CD8-positive, alpha-beta memory T cell (primary cell): ENCODE data around the gene ELN. TPM values are rescaled to one million over a fixed set of nuclear protein-coding genes. Genes with fewer than 3 reads are reported as not detected.
A peak's percentile ranks its signal among the peaks of the same experiment; 100 is the strongest.

Source experiments
- CTCF ChIA-PET: fragments of 350-600 bp; sonication (Branson Sonifier 250); formaldehyde crosslinking; loops from one replicate; lab custom pipeline; 2021; ENCODE audit warnings: antibody characterized with exemption; lab: Charles Lee
- POLR2A ChIA-PET: fragments of 350-600 bp; sonication (Branson Sonifier 250); formaldehyde crosslinking; loops from one replicate; lab custom pipeline; 2021; ENCODE audit warnings: antibody characterized with exemption; lab: Charles Lee
- DNase-seq, 5 donors: peaks; one replicate each; pipeline versions ENCODE4 v3.0.0 to v3.0.0-alpha.2; 2020 to 2022; ENCODE audit warnings: mixed read lengths in 1 of 5
- H3K27ac ChIP-seq: one replicate; pipeline ENCODE4 v1.7.0; 2013; ENCODE audit warnings: low read depth, mild to moderate bottlenecking, low read length, moderate library complexity
- H3K27me3 ChIP-seq: 2 replicates; pipeline ENCODE4 v1.7.0; 2013; ENCODE audit warnings: low read length, mild to moderate bottlenecking; ENCODE audit not compliant: insufficient read depth, poor library complexity, severe bottlenecking
- H3K36me3 ChIP-seq: 2 replicates; pipeline ENCODE4 v1.7.0; 2013; ENCODE audit warnings: mild to moderate bottlenecking, low read length, moderate library complexity; ENCODE audit not compliant: insufficient read depth
- H3K4me1 ChIP-seq: 2 replicates; pipeline ENCODE4 v1.7.0; 2013; ENCODE audit warnings: mild to moderate bottlenecking, low read length, moderate library complexity; ENCODE audit not compliant: insufficient read depth
- H3K4me3 ChIP-seq: 2 replicates; pipeline ENCODE4 v1.7.0; 2013; ENCODE audit warnings: mild to moderate bottlenecking, low read length
- H3K9me3 ChIP-seq: 2 replicates; pipeline ENCODE4 v1.7.0; 2013; ENCODE audit warnings: mild to moderate bottlenecking, low read length
- H3K27ac Mint-ChIP-seq, 8 donors: one replicate each; pipeline ENCODE4 v1.8.0; 2020 to 2021; ENCODE audit warnings: mixed read lengths in 8 of 8, mild to moderate bottlenecking in 6 of 8, inconsistent platforms in 3 of 8, moderate library complexity in 3 of 8
- H3K27me3 Mint-ChIP-seq, 2 donors: one replicate each; pipeline ENCODE4 v1.8.0; 2020 to 2021; ENCODE audit warnings: mixed read lengths in 2 of 2, mild to moderate bottlenecking in 1 of 2, moderate library complexity in 1 of 2
- H3K36me3 Mint-ChIP-seq, 3 donors: one replicate each; pipeline ENCODE4 v1.8.0; 2020 to 2021; ENCODE audit warnings: mixed read lengths in 3 of 3, inconsistent platforms in 1 of 3, mild to moderate bottlenecking in 1 of 3
- H3K4me1 Mint-ChIP-seq, 3 donors: one replicate each; pipeline ENCODE4 v1.8.0; 2020 to 2021; ENCODE audit warnings: mixed read lengths in 3 of 3, inconsistent platforms in 1 of 3, mild to moderate bottlenecking in 1 of 3
- H3K4me3 Mint-ChIP-seq, 7 donors: one replicate each; pipeline ENCODE4 v1.8.0; 2020 to 2021; ENCODE audit warnings: mixed read lengths in 7 of 7, mild to moderate bottlenecking in 6 of 7, moderate library complexity in 4 of 7, inconsistent platforms in 2 of 7
- H3K9me3 Mint-ChIP-seq, 5 donors: one replicate each; pipeline ENCODE4 v1.8.0; 2020 to 2022; ENCODE audit warnings: mixed read lengths in 5 of 5, mild to moderate bottlenecking in 3 of 5, moderate library complexity in 2 of 5, inconsistent platforms in 1 of 5
- polyA plus RNA-seq: library from polyadenylated mRNA; unstranded; fragments of 300-500 nt; fragmentation: Illumina TruSeq; gene quantifications from one replicate; pipeline ENCODE4 v1.2.3, GENCODE V29; 2021
- total RNA-seq, 2 experiments: library from RNA; stranded (reverse); gene quantifications; one replicate each; pipeline ENCODE4 v1.2.3, GENCODE V29; 2021

ELN gene
- total and polyA plus RNA-seq, 3 experiments from 2014 or later = not detected

GRCh38 chr7:74092964-74093471 is 65.0 kb downstream of the ELN start:
- peak overlapping the region; percentile 82 for H3K27ac ChIP-seq
- no peaks in the 10 kb centered on the region for H3K27me3 ChIP-seq
- H3K4me3 ChIP-seq = peak overlapping the region; percentile 54
- H3K9me3 ChIP-seq = no peaks in the 10 kb centered on the region
- H3K4me3 Mint-ChIP-seq = peak overlapping the region; percentile 81 to 96 (median 92)
- ChIA-PET CTCF (interaction anchor here (1.6 to 2.4 kb wide), 3 partner anchors 9 to 308 kb away, joined by 4 to 8 read pairs (median 7); partner anchors contain the start of gene LIMK1), POLR2A (interaction anchor here (0.6 to 1.9 kb wide), 3 partner anchors 9 to 81 kb away, joined by 4 to 17 read pairs (median 7); partner anchors contain the start of genes EIF4H and LIMK1)
- H3K9me3 Mint-ChIP-seq = no peaks in the 10 kb centered on the region
- H3K36me3 ChIP-seq = no peaks in the 10 kb centered on the region
- peak overlapping the region; percentile 95 to 99 (median 98) for H3K27ac Mint-ChIP-seq
- H3K4me1 ChIP-seq = peaks cover 26% of the 10 kb centered on the region
- DNase-seq = peak in 1 of 5 donors; percentile 9
- peaks cover 15 to 39% (median 20%) of the 10 kb centered on the region in 3 donors for H3K4me1 Mint-ChIP-seq
- peaks cover 4 to 26% (median 11%) of the 10 kb centered on the region in 3 donors for H3K36me3 Mint-ChIP-seq
- H3K27me3 Mint-ChIP-seq = no peaks in the 10 kb centered on the region

DNA sequence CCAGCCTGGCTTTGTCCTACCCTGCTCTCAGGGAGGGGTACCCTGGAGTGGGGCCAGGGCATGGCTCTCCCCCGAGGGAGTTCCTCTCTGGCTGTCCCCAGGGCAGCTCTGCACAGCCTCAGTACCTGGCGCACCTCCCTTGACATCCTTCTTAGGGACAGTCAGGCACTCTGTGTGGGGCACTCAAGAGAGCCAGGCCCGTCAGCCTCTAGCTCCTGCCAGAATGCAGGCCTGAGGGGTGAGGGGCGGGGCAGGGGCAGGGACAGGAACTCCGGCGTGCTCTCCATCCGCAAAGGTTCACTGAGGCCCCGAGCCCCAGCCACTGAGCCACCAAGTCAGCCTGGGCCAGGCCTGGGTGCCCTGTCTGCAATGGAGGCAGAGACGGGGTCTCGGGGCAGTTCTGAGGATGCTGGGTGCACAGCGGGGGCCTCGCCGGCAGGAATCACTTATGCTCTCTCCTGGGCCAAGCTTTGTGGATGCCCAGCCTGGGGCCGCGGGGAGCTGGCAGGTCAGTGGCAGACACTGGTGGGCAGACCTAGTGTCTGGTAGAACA is 65.8 kb downstream of the ELN start:
- H3K36me3 Mint-ChIP-seq = peaks cover 7 to 28% (median 13%) of the 10 kb centered on the region in 3 donors
- H3K9me3 Mint-ChIP-seq = no peaks in the 10 kb centered on the region
- Histone ChIP-seq H3K27me3 (no peaks in the 10 kb centered on the region), H3K4me3 (peak overlapping the region; percentile 54), H3K36me3 (no peaks in the 10 kb centered on the region), H3K9me3 (no peaks in the 10 kb centered on the region), H3K27ac (peak overlapping the region; percentile 82), H3K4me1 (peaks cover 26% of the 10 kb centered on the region)
- DNase-seq = no peak
- CTCF ChIA-PET = interaction anchor here (1.6 to 2.4 kb wide), 3 partner anchors 10 to 307 kb away, joined by 4 to 8 read pairs (median 7); partner anchors contain the start of gene LIMK1
- peak overlapping the region; percentile 81 to 96 (median 92) for H3K4me3 Mint-ChIP-seq
- no peaks in the 10 kb centered on the region for H3K27me3 Mint-ChIP-seq
- H3K27ac Mint-ChIP-seq = peak overlapping the region; percentile 95 to 99 (median 98)
- POLR2A ChIA-PET = interaction anchor here (0.6 to 1.9 kb wide), 5 partner anchors 10 to 355 kb away, joined by 3 to 17 read pairs (median 5); partner anchors contain the start of genes EIF4H and LIMK1
- H3K4me1 Mint-ChIP-seq = peaks cover 15 to 39% (median 20%) of the 10 kb centered on the region in 3 donors

DNA sequence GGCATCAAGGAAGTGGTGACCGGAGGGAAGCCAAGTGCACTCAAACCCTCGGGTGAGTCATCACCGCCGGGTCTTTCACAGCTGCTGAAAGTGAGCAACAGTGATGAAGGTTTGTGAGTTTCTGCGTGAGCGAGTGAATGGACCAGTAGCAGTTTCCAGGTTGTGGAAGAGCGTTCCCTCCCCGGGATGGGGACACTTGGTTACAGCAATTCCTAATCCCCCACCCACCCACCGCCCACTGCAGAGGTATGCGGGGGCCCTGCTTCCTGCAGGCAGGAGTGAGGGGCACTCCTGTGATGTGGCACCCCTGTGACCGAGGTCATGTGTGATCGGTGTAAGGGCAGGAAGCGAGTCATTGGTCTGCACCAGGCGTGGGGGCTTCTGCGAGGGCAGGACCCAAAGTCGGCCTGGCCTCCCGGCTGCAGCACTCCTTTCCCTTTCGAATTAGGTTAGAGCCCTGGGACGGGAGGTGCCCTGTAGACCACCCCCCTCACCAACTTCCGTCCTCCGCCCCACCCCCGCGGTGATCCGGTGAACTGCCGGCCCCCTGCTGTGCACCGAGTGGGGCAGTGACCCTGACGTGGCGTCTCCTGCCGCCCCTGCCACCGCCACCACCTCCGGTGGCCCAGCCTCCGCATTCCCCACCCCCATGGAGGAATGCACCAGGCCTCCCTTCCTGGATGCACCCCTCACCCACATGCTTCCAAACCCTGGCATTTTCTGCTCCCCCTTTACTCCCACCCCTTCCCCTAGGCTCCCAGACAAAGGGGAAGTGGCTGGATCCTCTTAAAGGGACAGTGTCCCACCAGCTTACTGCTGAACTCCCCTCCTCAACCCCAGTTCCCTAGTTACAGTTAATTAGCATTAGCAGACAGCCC is 66.5 kb downstream of the ELN start:
- Mint-ChIP-seq H3K27me3 (no peaks in the 10 kb centered on the region), H3K4me3 (peak overlapping the region; percentile 81 to 96 (median 92)), H3K9me3 (no peaks in the 10 kb centered on the region), H3K36me3 (peaks cover 7 to 29% (median 11%) of the 10 kb centered on the region in 3 donors), H3K4me1 (peaks cover 15 to 37% (median 15%) of the 10 kb centered on the region in 3 donors), H3K27ac (peak overlapping the region; percentile 95 to 99 (median 98))
- Histone ChIP-seq H3K27me3 (no peaks in the 10 kb centered on the region), H3K36me3 (no peaks in the 10 kb centered on the region), H3K4me1 (peaks cover 26% of the 10 kb centered on the region), H3K9me3 (no peaks in the 10 kb centered on the region), H3K4me3 (peak overlapping the region; percentile 54), H3K27ac (peak overlapping the region; percentile 82)
- ChIA-PET CTCF (interaction anchor here (1.6 to 2.4 kb wide), 3 partner anchors 10 to 307 kb away, joined by 4 to 8 read pairs (median 7); partner anchors contain the start of gene LIMK1), POLR2A (interaction anchor here (0.6 to 1.9 kb wide), 5 partner anchors 10 to 354 kb away, joined by 3 to 17 read pairs (median 5); partner anchors contain the start of genes EIF4H and LIMK1)
- DNase-seq = peak; percentile 57 to 86 (median 65)

DNA sequence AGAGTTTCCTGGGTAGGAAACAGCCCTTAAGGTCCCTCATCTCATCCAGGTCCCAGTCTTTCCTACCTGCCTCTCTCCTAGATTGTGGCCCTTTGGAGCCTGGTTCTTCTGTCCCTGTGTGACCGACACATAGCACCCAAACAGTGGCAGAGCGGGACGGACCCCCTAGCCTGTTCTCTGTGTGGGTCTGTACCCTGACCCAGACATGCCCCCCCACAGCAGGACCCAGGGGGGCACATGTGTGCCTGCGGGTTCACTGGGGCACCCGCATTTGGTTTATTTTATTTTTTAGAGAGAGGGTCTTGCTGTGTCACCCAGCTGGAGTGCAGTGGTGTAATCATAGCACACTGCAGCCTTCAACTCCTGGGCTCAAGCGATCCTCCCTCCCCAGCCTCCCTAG is 67.2 kb downstream of the ELN start:
- no peak for DNase-seq
- CTCF ChIA-PET = no interaction called here
- peaks cover 26% of the 10 kb centered on the region for H3K4me1 ChIP-seq
- no peaks in the 10 kb centered on the region for H3K36me3 ChIP-seq
- H3K4me1 Mint-ChIP-seq = peaks cover 12 to 37% (median 15%) of the 10 kb centered on the region in 3 donors
- H3K4me3 ChIP-seq = peak overlapping the region; percentile 54
- no peaks in the 10 kb centered on the region for H3K27me3 ChIP-seq
- H3K27ac Mint-ChIP-seq = peak overlapping the region; percentile 95 to 99 (median 98)
- POLR2A ChIA-PET = no interaction called here
- H3K27ac ChIP-seq = peak overlapping the region; percentile 82
- no peaks in the 10 kb centered on the region for H3K9me3 ChIP-seq
- H3K36me3 Mint-ChIP-seq = peaks cover 7 to 32% (median 8%) of the 10 kb centered on the region in 3 donors
- H3K27me3 Mint-ChIP-seq = no peaks in the 10 kb centered on the region
- peak overlapping the region; percentile 81 to 96 (median 92) for H3K4me3 Mint-ChIP-seq
- H3K9me3 Mint-ChIP-seq = no peaks in the 10 kb centered on the region

GRCh38 chr7:74097937-74098614 is 70.1 kb downstream of the ELN start:
- peaks cover 19% of the 10 kb centered on the region for H3K4me1 ChIP-seq

GRCh38 chr7:74099031-74099430 is 71.1 kb downstream of the ELN start:
- H3K36me3 Mint-ChIP-seq = peaks cover 7 to 55% (median 15%) of the 10 kb centered on the region in 3 donors
- no peak for DNase-seq
- H3K27ac ChIP-seq = no peak overlapping the region
- ChIA-PET POLR2A (no interaction called here), CTCF (no interaction called here)
- H3K9me3 Mint-ChIP-seq = no peaks in the 10 kb centered on the region
- H3K4me3 Mint-ChIP-seq = no peak overlapping the region
- H3K27me3 Mint-ChIP-seq = no peaks in the 10 kb centered on the region
- H3K4me1 ChIP-seq = peaks cover 9% of the 10 kb centered on the region
- H3K4me3 ChIP-seq = no peak overlapping the region
- no peak overlapping the region for H3K27ac Mint-ChIP-seq
- H3K4me1 Mint-ChIP-seq = peaks cover 4 to 15% (median 9%) of the 10 kb centered on the region in 3 donors
- no peaks in the 10 kb centered on the region for H3K36me3 ChIP-seq
- no peaks in the 10 kb centered on the region for H3K27me3 ChIP-seq
- H3K9me3 ChIP-seq = no peaks in the 10 kb centered on the region

More at GRCh38 chr7:74097937-74098614, 70.1 kb downstream of the ELN start:
- H3K27ac Mint-ChIP-seq = peak overlapping the region in 6 of 8 donors; percentile 49 to 91 (median 70)
- H3K36me3 ChIP-seq = no peaks in the 10 kb centered on the region
- no peak overlapping the region for H3K4me3 ChIP-seq
- no peaks in the 10 kb centered on the region for H3K9me3 ChIP-seq
- ChIA-PET POLR2A (no interaction called here), CTCF (no interaction called here)
- H3K4me1 Mint-ChIP-seq = peaks cover 8 to 24% (median 15%) of the 10 kb centered on the region in 3 donors
- H3K27ac ChIP-seq = no peak overlapping the region
- no peak for DNase-seq
- peaks cover 7 to 49% (median 11%) of the 10 kb centered on the region in 3 donors for H3K36me3 Mint-ChIP-seq
- no peaks in the 10 kb centered on the region for H3K27me3 Mint-ChIP-seq
- no peaks in the 10 kb centered on the region for H3K9me3 Mint-ChIP-seq
- H3K4me3 Mint-ChIP-seq = peak overlapping the region in 1 of 7 donors; percentile 3
- no peaks in the 10 kb centered on the region for H3K27me3 ChIP-seq

DNA sequence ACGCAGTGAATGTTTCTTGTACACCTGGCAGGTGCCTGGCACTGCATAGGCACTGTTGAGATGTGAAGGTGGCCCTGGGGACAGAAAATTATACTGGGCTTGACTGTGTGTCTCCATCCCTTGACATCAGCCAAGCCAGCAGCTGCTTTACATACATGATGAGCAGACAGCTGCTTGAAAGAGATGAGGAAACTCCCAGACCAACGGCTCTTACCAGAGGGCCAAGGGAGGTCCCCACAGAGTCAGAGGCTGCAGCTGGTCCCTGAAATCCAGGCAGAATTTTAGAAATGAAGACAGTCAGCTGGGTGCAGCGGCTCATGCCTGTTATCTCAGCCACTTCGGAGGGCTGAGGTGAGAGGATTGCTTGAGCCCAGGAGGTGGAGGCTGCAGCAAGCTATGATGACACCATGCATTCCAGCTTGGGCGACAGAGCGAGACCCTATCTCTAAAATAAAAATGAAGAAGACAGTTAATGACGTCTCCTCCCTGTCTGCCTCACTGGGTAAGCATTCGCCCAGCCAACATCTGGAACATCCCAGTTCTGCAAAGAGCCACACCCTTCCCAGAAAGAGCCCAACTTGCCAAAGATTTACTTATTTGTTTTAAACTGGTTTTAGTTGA is 73.2 kb downstream of the ELN start:
- Histone ChIP-seq H3K4me3 (no peak overlapping the region), H3K9me3 (no peaks in the 10 kb centered on the region), H3K27ac (no peak overlapping the region), H3K36me3 (peaks cover 4% of the 10 kb centered on the region), H3K4me1 (no peaks in the 10 kb centered on the region), H3K27me3 (no peaks in the 10 kb centered on the region)
- H3K4me1 Mint-ChIP-seq = peaks cover 0 to 3% (median 0%) of the 10 kb centered on the region in 3 donors
- peaks cover 7 to 65% (median 15%) of the 10 kb centered on the region in 3 donors for H3K36me3 Mint-ChIP-seq
- H3K27ac Mint-ChIP-seq = peak overlapping the region in 1 of 8 donors; percentile 68
- no peak overlapping the region for H3K4me3 Mint-ChIP-seq
- no peaks in the 10 kb centered on the region for H3K9me3 Mint-ChIP-seq
- no peaks in the 10 kb centered on the region for H3K27me3 Mint-ChIP-seq
- ChIA-PET CTCF (no interaction called here), POLR2A (no interaction called here)
- DNase-seq = no peak
